Measurements from ENCODE around the gene EFCAB5. TPM values are rescaled to one million over a fixed set of nuclear protein-coding genes. Genes with fewer than 3 reads are reported as not detected.
"Not testable (repeated sequence)": the region's sequence is repeated elsewhere in the genome, so short reads cannot be mapped to it uniquely, and the experiment has no call there.

EFCAB5 gene
- total RNA-seq, 1 donor from 2014 or later = not detected

DNA sequence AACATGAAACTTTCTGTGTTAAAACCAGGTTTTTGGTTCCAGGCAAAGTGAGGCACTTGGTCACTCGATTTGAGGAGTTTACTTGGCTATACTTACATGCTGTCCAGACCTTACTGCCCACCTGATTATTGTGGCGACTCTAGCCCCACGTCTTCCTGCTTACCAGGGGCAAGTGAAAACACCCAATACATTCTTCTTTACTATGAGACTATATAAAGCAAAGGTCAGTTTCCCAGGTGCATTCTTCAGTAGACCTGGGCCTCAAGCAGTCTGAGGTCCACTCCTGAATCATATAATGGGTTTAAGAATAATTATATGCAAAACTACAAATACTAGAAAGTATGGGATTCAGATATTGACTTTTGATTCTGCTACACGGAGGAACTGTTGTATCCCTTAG, 86.2 kb downstream of the EFCAB5 start:
- DNase-seq = no peak
- Histone ChIP-seq H3K9me3 (replicated peaks) (no peaks in the 10 kb centered on the region), H3K36me3 (no peaks in the 10 kb centered on the region), H3K4me3 (no peak overlapping the region), H3K27me3 (ENCODE audit: low read depth) (no peaks in the 10 kb centered on the region), H3K27ac (replicated peaks) (no peak overlapping the region), H3K4me1 (no peaks in the 10 kb centered on the region)
- intact Hi-C loops (cut with micrococcal nuclease) = no loop called here
- TF ChIP-seq, protein P1, sequence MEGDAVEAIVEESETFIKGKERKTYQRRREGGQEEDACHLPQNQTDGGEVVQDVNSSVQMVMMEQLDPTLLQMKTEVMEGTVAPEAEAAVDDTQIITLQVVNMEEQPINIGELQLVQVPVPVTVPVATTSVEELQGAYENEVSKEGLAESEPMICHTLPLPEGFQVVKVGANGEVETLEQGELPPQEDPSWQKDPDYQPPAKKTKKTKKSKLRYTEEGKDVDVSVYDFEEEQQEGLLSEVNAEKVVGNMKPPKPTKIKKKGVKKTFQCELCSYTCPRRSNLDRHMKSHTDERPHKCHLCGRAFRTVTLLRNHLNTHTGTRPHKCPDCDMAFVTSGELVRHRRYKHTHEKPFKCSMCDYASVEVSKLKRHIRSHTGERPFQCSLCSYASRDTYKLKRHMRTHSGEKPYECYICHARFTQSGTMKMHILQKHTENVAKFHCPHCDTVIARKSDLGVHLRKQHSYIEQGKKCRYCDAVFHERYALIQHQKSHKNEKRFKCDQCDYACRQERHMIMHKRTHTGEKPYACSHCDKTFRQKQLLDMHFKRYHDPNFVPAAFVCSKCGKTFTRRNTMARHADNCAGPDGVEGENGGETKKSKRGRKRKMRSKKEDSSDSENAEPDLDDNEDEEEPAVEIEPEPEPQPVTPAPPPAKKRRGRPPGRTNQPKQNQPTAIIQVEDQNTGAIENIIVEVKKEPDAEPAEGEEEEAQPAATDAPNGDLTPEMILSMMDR (IDR thresholded peaks at IDR 0.05; ENCODE audit: borderline replicate concordance) = no peak

DNA sequence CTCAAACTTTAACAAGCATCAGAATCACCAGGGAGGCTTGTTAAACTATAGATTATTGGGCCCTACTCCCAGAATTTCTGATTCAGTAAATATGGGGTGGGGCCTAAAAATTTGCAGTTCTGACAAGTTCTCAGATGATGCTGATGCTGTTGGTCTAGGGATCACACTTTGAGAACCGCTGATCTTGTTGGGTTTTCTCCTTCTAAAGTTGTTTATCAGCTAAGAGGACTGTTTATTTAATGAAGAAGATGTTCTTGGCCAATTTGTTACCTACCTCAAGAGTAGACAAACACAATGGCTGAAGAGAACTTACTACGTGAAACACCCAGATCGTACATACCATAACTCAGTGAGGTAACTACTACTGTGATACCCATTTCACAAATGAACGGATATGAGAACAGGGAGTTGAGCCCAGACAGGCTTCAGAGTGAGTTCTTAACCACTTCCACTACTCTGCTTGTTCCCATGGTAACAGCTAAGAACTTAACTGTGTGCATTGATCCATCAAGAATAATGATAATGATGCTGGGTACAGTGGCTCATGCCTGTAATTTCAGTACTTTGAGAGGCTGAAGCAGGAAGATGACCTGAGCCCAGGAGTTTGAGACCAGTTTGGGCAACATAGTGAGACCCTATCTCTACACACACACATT, 89.9 kb downstream of the EFCAB5 start:
- intact Hi-C loops (cut with micrococcal nuclease) = no loop called here
- H3K9me3 ChIP-seq (replicated peaks) = no peaks in the 10 kb centered on the region
- no peaks in the 10 kb centered on the region for H3K36me3 ChIP-seq
- no peak overlapping the region for H3K4me3 ChIP-seq
- no peaks in the 10 kb centered on the region for H3K27me3 ChIP-seq (ENCODE audit: low read depth)
- no peaks in the 10 kb centered on the region for H3K4me1 ChIP-seq
- TF ChIP-seq, protein P1 (IDR thresholded peaks at IDR 0.05; ENCODE audit: borderline replicate concordance) = no peak
- no peak overlapping the region for H3K27ac ChIP-seq (replicated peaks)
- no peak for DNase-seq

GRCh38 chr17:30035369-30035768, 93.9 kb downstream of the EFCAB5 start:
- intact Hi-C loops (cut with micrococcal nuclease) = no loop called here
- H3K9me3 ChIP-seq (replicated peaks) = no peaks in the 10 kb centered on the region
- DNase-seq = no peak
- no peak overlapping the region for H3K27ac ChIP-seq (replicated peaks)
- no peak overlapping the region for H3K4me3 ChIP-seq
- no peaks in the 10 kb centered on the region for H3K4me1 ChIP-seq
- TF ChIP-seq, protein P1 (IDR thresholded peaks at IDR 0.05; ENCODE audit: borderline replicate concordance) = no peak
- no peaks in the 10 kb centered on the region for H3K27me3 ChIP-seq (ENCODE audit: low read depth)
- H3K36me3 ChIP-seq = no peaks in the 10 kb centered on the region

DNA sequence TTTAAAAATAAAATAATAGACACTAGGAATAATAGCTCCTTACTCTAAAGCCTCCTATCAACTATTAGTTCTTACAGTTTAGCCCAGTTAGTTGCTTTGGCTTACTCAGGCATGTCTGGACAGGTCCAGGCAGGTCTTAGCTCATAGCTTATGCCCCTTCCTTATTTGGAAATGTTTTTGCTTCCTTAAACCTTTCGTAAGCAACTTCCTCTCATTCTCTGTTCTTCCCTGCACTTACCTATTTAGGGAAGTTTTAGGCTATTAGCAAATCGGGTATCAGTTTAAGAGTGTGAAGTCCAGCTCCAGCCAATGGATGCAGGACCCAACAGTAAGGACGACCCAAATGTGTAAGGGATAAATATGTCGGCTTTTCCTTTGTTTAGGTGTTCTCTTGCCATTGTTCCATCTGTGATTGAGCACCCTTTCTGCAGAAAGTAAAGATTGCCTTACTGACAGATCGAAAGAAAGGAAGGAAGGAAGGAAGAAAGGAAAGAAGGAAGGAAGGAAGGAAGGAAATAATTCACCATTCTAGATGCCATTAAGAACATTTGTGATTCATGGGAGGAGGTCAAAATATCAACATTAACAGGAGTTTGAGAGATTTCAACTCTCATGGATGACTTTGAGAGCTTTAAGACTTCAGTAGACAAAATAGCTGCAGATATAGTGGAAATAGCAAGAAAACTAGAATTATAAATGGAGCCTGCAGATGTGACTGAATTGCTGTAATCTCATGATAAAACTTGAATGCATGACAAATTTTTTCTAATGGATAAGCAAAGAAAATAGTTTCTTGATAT, 99.5 kb downstream of the EFCAB5 start:
- not testable (repeated sequence) for H3K27ac ChIP-seq (replicated peaks); H3K36me3 ChIP-seq; H3K27me3 ChIP-seq (ENCODE audit: low read depth)

GRCh38 chr17:30041551-30041950, 100.1 kb downstream of the EFCAB5 start:
- H3K36me3 ChIP-seq = no peaks in the 10 kb centered on the region
- intact Hi-C loops (cut with micrococcal nuclease) = no loop called here
- peaks cover 6% of the 10 kb centered on the region for H3K9me3 ChIP-seq (replicated peaks)
- no peak for DNase-seq
- no peak overlapping the region for H3K4me3 ChIP-seq
- no peak overlapping the region for H3K27ac ChIP-seq (replicated peaks)
- TF ChIP-seq, protein P1 (IDR thresholded peaks at IDR 0.05; ENCODE audit: borderline replicate concordance) = no peak
- H3K4me1 ChIP-seq = no peaks in the 10 kb centered on the region
- peaks cover 8% of the 10 kb centered on the region for H3K27me3 ChIP-seq (ENCODE audit: low read depth)

More for the DNA sequence above, 99.5 kb downstream of the EFCAB5 start:
- H3K4me3 ChIP-seq; DNase-seq; H3K4me1 ChIP-seq; H3K9me3 ChIP-seq (replicated peaks); intact Hi-C loops (cut with micrococcal nuclease): not testable (repeated sequence)

DNA sequence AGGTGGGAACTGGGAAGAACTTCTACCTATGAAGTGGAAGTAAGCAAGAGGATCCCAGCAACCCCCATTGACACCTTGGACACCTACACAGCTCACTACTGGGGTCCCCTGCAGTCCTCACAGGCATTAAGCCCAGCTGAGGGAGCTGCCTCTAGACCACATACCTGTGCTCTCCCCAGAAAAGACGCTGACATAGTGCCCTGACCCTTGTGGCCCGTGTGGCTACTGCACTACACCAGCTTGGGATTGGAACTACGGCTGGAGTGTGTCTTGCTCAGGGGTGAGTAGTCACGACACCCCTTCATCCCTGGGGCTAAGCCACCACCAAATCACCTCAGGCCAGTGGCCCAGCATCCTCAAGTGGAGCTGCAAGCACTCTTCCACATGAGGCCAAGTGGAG, 120.9 kb downstream of the EFCAB5 start:
- no peak for DNase-seq
- TF ChIP-seq, protein P1 (IDR thresholded peaks at IDR 0.05; ENCODE audit: borderline replicate concordance) = no peak
- peaks cover 25% of the 10 kb centered on the region for H3K27me3 ChIP-seq (ENCODE audit: low read depth)
- H3K27ac ChIP-seq (replicated peaks) = no peak overlapping the region
- intact Hi-C loops (cut with micrococcal nuclease) = no loop called here
- no peaks in the 10 kb centered on the region for H3K36me3 ChIP-seq
- H3K4me1 ChIP-seq = no peaks in the 10 kb centered on the region
- H3K4me3 ChIP-seq = no peak overlapping the region
- H3K9me3 ChIP-seq (replicated peaks) = peaks cover 36% of the 10 kb centered on the region

Measured in left ventricle myocardium inferior (tissue), 1 donor.